Ovary (tissue), 9 donors: ENCODE results near the gene CTBP2. TPM values are rescaled to one million over a fixed set of nuclear protein-coding genes. Genes with fewer than 3 reads are reported as not detected.

Experiments used
- DNase-seq, 5 donors: peaks; one replicate each; pipeline ENCODE4 v3.0.0-alpha.2; 2019 to 2020
- H3K27ac ChIP-seq, 2 donors: fragments of 200-600 bp; one replicate each; pipeline versions ENCODE4 v1.5.1 to v1.8.0; 2019 to 2022
- H3K27me3 ChIP-seq: fragments of 200-600 bp; one replicate; pipeline ENCODE4 v1.8.0; 2022
- H3K36me3 ChIP-seq: fragments of 200-600 bp; sonication (generic); one replicate; pipeline ENCODE4 v1.5.1; 2019
- H3K4me1 ChIP-seq: one replicate; pipeline ENCODE4 v1.8.1; 2013; ENCODE audit warnings: mild to moderate bottlenecking, moderate library complexity; ENCODE audit not compliant: insufficient read depth
- H3K4me3 ChIP-seq: fragments of 200-600 bp; sonication (generic); one replicate; pipeline ENCODE4 v1.5.1; 2017
- H3K9me3 ChIP-seq, 2 donors: fragments of 200-600 bp in 1 of 2; sonication (generic) in 1 of 2; one replicate each; pipeline versions ENCODE4 v1.5.1 to v1.8.1; 2013 to 2019; ENCODE audit warnings: mild to moderate bottlenecking in 1 of 2, moderate library complexity in 1 of 2
- CTCF ChIP-seq, 3 donors: fragments of 450-650 bp in 2 of 3; fragments of 200-600 bp in 1 of 3; IDR thresholded peaks; one replicate each; pipeline versions ENCODE4 v1.5.1 to v1.8.0; 2016 to 2022; ENCODE audit warnings: antibody characterized with exemption in 3 of 3, mild to moderate bottlenecking in 1 of 3
- EP300 ChIP-seq: sonication (generic); formaldehyde crosslinking; IDR thresholded peaks from one replicate; pipeline ENCODE4 v1.6.1; 2017; ENCODE audit warnings: antibody characterized with exemption
- POLR2A ChIP-seq: fragments of 450-650 bp; IDR thresholded peaks from one replicate; pipeline ENCODE4 v1.6.1; 2017; ENCODE audit warnings: antibody characterized with exemption, mild to moderate bottlenecking, moderate library complexity
- WGBS, 3 donors: extraction: QIAGEN DNeasy Blood & Tissue Kit in 1 of 3; methylation state at CpG; one replicate each; pipeline versions ENCODE4 v1.1.5 to v1.1.7; 2013 to 2017; 5-methylcytosine and 5-hydroxymethylcytosine counted together
- intact Hi-C, 4 donors: fragments of 100-400 bp; cut with DNase I; formaldehyde crosslinking; loops; one replicate each; pipeline versions ENCODE4 v1.11.0 to v1.15.1; 2022 to 2023
- polyA plus RNA-seq, 2 donors: library from polyadenylated mRNA; stranded (reverse); fragments of 200-250 nt in 1 of 2; fragments of 350-450 nt in 1 of 2; fragmentation: Illumina TruSeq in 1 of 2; extraction: RNeasy Lipid Tissue Mini Kit (QIAGEN cat#74804) in 1 of 2; gene quantifications; one replicate each; pipeline ENCODE4 v1.2.3, GENCODE V29; 2013 to 2014
- total RNA-seq, 7 donors: library from RNA; depleted of rRNA in 2 of 7; stranded (reverse); fragments of >200 nt in 2 of 7; fragmentation: NEBNext Ultra II Directional in 3 of 7; extraction: Animal tissue kit (Norgen Biotek cat#: 25700) in 3 of 7; gene quantifications; one replicate each; pipeline versions ENCODE4 v1.1.0 to v1.2.4, GENCODE V29; 2016 to 2023
- donor health status: DM: no; HTN: no; CAD: no; lungs with moderate emphysema.
- donor health status: DM: no; HTN: no; CAD: no.
- donor health status: Bipolar disorder and iron deficiency.
- donor health status: DM: yes; HTN: yes; CAD: no.
- donor health status: DM: no; HTN: no; CAD: no.
- donor health status: DM: yes; HTN: yes; CAD: no.

CTBP2 gene
- total and polyA plus RNA-seq, 9 donors, result 25.3 to 107 (median 69.5) TPM

DNA sequence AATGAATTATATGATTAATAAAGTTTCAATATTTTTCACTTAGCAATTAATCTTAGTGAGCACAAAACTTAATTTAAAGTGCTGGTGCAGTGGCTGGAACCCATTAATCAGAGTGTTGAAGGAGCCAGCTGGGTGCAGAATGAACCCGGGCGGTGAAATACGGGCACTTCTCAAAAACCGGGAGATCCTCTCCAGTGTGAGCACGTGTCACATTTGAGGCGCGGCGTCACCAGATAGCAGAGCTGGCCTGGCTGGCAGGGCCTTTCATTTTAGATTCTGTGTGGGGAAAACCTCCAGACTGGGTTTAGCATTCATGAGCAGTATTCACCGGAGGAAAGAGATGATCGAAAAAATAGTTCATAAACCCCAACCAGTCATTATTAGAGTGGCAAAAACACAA is 34.5 kb upstream of the CTBP2 start:
- H3K27ac ChIP-seq, result no peak overlapping the region
- H3K27me3 ChIP-seq, result no peaks in the 10 kb centered on the region
- peak in 1 of 5 donors; percentile 2 for DNase-seq
- TF ChIP-seq EP300 (no peak), POLR2A (no peak), CTCF (IDR thresholded peaks at IDR 0.05) (no peak)
- H3K4me1 ChIP-seq, result no peaks in the 10 kb centered on the region
- no peaks in the 10 kb centered on the region for H3K36me3 ChIP-seq
- 90 to 94% (median 92%) methylated on average over 10 of the region's 10 CpGs for WGBS, 3 donors
- no peaks in the 10 kb centered on the region for H3K9me3 ChIP-seq
- intact Hi-C loops, result no loop called here
- no peak overlapping the region for H3K4me3 ChIP-seq

DNA sequence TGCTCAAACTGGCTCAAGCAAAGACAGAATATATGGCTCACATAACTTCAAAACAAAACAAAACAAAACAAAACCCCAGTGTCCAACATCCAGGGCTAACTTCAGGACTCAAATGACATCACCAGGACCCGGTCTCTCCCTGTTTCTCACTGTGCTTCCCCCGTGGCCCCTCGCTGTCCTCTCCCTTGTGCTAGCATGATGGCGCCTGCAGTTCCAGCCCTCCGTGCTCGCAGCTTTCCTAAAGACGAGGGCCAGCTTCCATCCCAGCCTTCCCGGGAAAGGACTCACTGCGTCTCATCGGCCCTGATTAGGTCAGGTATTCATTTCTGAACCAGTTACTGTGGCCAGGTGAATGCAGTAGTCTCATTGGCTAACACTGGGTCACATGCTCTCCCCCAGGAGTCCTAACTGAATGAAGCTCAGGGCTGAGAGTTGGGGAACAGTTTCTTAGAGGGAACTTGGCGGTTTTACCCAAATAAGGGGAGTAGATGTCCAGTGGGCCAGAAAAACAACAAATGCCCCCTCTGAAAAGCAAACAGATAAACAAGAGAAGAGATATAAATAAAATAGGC is 33.0 kb upstream of the CTBP2 start:
- H3K4me1 ChIP-seq, result no peaks in the 10 kb centered on the region
- peak in 1 of 5 donors; percentile 5 for DNase-seq
- no peaks in the 10 kb centered on the region for H3K27me3 ChIP-seq
- 87 to 93% (median 89%) methylated on average over 11 of the region's 11 CpGs for WGBS, 3 donors
- no peak overlapping the region for H3K27ac ChIP-seq
- no peaks in the 10 kb centered on the region for H3K9me3 ChIP-seq
- no peak overlapping the region for H3K4me3 ChIP-seq
- intact Hi-C loops, result no loop called here
- H3K36me3 ChIP-seq, result no peaks in the 10 kb centered on the region
- TF ChIP-seq POLR2A (no peak), EP300 (no peak), CTCF (IDR thresholded peaks at IDR 0.05) (no peak)

- H3K4me1 ChIP-seq, result no peaks in the 10 kb centered on the region
- no peaks in the 10 kb centered on the region for H3K36me3 ChIP-seq
- no peak for DNase-seq
- H3K27me3 ChIP-seq, result no peaks in the 10 kb centered on the region
- 84 to 90% (median 88%) methylated on average over 12 of the region's 12 CpGs for WGBS, 3 donors
- no peaks in the 10 kb centered on the region for H3K9me3 ChIP-seq
- H3K27ac ChIP-seq, result no peak overlapping the region
- no peak for TF ChIP-seq POLR2A
- intact Hi-C loops, result no loop called here
- no peak overlapping the region for H3K4me3 ChIP-seq
Observed at GRCh38 chr10:125192620-125193019, 32.3 kb upstream of the CTBP2 start.

DNA sequence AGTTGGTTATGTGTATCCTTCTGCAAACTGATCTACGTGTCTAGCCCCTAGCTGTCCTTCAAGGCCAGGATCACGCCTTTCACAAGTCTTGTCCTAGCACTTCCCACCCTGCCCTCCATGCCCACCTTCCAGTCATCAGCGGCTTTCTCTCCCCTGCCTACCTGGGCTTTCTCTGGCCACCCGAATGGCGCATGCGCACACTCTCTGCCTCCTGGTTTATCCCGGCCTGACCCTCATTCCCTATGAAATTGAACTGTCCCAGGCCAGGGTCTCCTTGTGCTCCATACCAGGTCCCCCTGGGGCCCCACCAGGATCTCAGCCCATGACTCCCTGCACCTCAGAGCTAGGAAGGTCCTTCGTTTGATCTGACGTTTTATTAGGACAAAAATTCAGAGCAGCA is 31.6 kb upstream of the CTBP2 start:
- H3K4me3 ChIP-seq, result no peak overlapping the region
- WGBS, 3 donors, result 83 to 86% (median 84%) methylated on average over 9 of the region's 9 CpGs
- no peaks in the 10 kb centered on the region for H3K36me3 ChIP-seq
- no peaks in the 10 kb centered on the region for H3K4me1 ChIP-seq
- DNase-seq, result no peak
- no peak for TF ChIP-seq CTCF (IDR thresholded peaks at IDR 0.05)
- TF ChIP-seq POLR2A, result no peak
- TF ChIP-seq EP300, result no peak
- no peak overlapping the region for H3K27ac ChIP-seq
- no peaks in the 10 kb centered on the region for H3K9me3 ChIP-seq
- no peaks in the 10 kb centered on the region for H3K27me3 ChIP-seq
- intact Hi-C loops, result no loop called here

- no peak overlapping the region for H3K4me3 ChIP-seq
- 69 to 86% (median 77%) methylated on average over 8 of the region's 8 CpGs for WGBS, 3 donors
- H3K36me3 ChIP-seq, result no peaks in the 10 kb centered on the region
- no peak for TF ChIP-seq CTCF (IDR thresholded peaks at IDR 0.05)
- TF ChIP-seq POLR2A, result no peak
- TF ChIP-seq EP300, result no peak
- no peaks in the 10 kb centered on the region for H3K9me3 ChIP-seq
- no peaks in the 10 kb centered on the region for H3K4me1 ChIP-seq
- no peaks in the 10 kb centered on the region for H3K27me3 ChIP-seq
- intact Hi-C loops, result no loop called here
- no peak for DNase-seq
- no peak overlapping the region for H3K27ac ChIP-seq
Observed at GRCh38 chr10:125190946-125191345, 30.6 kb upstream of the CTBP2 start.
